Measurements from ENCODE around the gene PKNOX2. TPM values are rescaled to one million over a fixed set of nuclear protein-coding genes. Genes with fewer than 3 reads are reported as not detected.

PKNOX2 gene
- polyA plus RNA-seq, 3 donors = 11.6 to 14.9 (median 12.0) TPM

DNA sequence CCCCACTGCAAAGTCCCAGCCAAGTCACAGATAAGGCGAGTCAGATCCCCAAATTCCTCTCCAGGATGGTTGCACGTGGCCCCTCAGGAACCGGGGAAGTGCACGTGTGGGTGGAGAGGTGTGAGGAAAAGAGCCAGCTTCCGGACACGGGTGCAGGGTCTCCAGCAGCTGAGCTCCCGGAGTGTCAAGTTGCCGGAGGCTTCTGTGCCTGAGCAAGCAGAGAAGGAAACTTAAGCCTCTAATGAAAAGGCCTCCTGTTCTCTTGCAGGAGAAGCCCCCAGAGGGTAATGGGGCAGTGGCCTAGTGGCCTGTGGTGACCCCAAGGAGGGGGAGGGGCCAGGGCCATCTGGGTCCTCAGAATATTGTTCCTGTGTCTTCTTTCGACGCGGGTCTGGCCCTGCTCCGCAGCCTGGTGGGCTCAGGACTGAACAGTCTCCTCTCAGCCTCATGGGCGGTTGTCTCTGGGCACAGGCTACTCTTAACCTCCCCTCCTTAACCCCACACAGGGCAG is 183.6 kb downstream of the PKNOX2 start:
- DNase-seq (ENCODE audit: low read depth in 3 of 3, low spot score in 2 of 3) = no peak

DNA sequence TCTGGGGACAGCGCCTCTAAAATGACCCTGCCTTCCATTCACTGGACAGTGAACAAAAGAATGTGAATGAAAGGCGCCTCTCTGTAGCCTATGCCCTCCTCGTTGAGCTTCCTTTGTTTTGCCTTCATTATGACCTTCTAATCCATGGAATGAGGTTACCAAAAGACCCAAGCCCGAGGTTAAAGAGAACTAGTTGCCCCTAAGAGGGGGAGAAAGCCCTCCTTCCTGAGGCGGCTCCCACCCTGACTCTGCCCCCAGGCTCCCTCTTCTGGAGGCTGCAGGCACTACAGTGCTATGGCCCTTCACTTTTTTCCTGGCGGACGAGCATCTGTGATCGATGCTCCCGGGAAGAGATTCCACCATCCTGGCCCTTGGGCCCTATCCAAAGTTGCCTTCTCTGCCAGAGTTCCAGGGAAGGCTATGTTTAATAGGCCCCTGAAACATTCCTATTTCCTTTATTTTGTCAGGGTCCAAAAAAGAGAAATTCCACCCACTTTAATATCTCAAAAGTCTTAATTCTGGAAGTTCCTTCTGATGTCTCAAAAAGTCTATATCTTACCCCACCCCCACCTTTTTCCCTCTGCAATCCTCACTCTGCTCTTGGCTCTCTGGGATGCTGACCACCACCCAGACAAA is 184.2 kb downstream of the PKNOX2 start:
- DNase-seq (ENCODE audit: low read depth in 3 of 3, low spot score in 2 of 3) = no peak

DNA sequence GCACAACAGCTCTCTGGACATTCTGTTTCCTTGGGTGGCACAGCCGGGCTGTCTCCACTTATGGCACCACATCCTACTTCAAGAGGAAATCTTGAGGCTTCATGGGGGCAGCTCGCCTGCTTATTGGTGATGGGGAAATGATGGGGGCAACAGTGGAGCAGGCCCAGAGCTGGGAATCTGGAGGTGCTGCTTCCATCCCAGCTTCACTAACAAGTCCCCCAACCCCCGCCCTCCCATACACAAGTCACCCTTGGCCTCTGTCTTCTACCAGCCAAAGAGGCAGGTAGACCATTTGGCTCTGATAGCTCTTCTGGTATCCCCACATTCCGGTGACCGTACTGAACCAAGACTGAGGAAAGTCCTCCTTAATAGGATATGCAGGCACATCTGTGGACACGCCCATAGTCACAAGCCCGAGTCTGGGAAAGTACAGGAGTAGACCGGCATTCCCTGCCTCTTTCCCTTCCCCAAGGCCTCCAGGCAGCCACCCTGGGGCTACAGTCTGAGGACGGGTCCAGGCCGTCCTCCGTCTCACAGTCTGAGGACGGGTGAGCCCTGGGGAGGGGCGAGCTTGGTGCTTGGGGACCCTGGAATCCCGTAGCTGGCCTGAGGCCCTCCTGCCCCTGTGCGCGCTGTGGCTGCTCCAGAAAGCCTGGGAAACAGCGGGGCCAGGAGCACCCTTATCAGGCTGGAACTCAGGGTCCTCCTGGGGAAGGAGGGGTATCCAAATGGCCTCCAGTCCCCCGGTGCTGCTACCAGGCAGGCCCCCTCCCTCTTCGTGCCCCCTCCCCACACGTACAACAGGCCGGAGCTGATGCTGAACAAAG is 185.9 kb downstream of the PKNOX2 start:
- DNase-seq (ENCODE audit: low read depth in 3 of 3, low spot score in 2 of 3) = no peak

DNA sequence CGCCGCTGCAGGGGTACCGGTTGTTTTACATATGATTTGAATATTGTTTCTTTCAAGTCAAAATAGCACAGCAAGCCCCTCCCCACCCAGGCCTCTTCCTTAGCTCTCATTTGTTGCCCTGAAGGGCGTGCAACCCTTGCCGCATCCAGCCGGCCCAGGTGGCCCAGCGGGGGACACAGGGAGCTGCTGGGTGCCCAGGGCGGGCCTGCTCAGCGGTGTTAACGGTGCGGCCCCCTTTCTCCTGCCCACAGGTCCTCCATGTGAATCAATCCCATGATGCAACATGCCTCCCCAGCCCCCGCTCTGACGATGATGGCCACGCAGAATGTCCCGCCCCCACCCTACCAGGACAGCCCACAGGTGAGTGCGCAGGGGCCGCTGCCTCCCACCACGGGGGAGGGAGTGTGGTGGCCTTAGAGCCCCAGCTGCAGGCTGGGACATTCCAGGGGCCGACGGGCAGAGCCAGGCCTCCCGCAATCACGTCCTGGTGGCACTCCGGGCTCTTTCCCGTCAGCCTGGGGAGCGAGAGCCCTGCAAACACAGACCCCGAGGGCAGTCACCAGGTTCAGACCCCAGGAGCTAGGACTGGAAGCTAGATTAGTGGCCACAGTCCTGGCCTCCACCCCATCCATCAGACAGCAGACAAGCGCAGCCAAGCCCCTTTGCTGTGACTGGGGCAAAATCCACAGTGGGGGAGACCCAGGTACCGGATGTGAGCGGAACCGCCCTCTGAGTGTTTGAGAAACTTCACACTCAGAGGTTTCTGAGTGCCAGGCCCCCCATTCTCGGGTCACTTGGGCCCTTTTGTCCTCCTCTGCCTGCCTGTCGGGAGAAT is 186.7 kb downstream of the PKNOX2 start:
- no peak for DNase-seq (ENCODE audit: low read depth in 3 of 3, low spot score in 2 of 3)

DNA sequence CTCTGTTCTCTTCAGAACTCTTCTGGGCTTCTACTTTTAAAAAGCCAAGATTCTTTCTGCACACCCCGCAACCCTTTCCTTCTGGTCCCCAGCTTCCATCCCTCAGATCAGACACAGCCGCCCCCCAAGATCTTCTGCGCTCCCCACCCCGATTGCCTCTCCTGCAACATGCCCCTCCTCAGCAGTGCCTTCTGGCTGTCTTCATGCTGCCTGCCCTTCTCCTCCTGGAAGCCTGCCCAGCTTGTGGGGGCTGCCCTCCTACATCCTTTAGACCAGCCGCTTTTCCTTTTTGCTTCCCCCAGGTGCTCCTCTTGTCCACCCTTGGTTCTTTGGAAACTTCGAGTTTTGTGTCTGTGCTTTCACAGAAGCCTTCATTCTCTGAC is 187.3 kb downstream of the PKNOX2 start:
- DNase-seq (ENCODE audit: low read depth in 3 of 3, low spot score in 2 of 3) = no peak

DNA sequence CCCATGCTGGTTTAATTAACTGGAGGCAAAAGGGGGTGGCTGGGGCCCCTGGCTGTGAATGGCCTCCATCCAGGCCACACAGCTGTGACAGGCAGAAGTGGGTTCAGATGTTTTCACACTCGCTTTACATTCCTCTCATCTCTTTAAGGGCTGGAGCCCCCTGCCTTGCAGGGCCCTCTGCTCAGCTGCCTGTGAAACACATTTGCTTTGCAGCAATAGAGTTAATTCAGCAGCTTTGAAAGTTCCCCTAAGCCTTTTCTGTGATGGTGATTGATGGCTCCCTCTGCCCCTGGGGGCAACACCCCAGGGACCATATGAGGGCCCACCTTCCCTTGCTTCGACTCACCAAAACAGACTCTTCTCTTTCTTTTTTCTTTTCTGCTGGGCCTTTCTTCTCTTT is 192.2 kb downstream of the PKNOX2 start:
- DNase-seq (ENCODE audit: low read depth in 3 of 3, low spot score in 2 of 3) = no peak

DNA sequence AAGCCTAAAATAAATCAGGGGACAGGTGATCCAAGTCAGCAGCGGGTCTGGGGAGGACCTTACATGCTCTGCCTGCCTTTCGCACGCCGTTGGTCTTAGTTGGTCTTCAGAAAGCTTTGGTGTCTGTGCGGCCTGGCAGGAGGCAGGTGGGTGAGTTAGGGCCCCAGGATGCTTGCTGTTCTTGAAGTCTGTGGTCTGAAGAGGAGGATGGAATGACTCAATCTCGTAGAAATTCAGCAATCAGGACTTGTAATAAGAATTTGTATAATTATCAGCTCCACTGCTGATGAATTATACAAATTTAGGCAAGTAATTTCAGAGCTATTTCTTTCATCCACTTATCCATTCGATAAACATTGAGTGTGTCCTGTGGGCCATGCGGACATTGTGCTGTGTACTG is 193.0 kb downstream of the PKNOX2 start:
- DNase-seq (ENCODE audit: low read depth in 3 of 3, low spot score in 2 of 3) = no peak

DNA sequence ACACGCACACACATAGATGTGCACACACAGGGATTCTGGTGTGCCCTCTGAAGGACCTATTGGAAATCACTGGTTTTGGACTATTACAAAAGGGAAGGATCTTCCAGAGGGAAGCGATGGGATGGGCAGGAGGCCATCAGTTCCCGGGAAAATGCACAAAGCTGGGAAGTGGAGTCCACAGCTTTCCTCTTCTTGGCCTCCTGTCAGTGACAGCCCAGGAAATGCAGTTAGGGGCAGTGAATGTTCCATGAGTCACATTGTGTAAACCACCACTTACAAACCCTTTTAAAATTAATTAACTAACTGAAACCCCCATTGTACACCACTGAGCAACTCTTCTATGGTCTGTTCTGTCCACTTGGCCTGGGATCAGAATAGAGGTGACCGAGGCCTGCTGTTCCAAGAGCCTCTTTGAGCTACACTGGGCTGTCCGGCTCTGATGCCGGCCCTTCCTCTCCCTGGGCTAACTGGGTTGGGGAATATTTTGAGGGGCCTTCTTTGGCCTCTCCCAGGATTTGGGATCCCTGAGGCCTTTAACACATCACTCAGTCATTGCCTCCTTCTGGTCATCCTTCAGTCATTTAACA is 193.8 kb downstream of the PKNOX2 start:
- DNase-seq (ENCODE audit: low read depth in 3 of 3, low spot score in 2 of 3) = no peak

DNA sequence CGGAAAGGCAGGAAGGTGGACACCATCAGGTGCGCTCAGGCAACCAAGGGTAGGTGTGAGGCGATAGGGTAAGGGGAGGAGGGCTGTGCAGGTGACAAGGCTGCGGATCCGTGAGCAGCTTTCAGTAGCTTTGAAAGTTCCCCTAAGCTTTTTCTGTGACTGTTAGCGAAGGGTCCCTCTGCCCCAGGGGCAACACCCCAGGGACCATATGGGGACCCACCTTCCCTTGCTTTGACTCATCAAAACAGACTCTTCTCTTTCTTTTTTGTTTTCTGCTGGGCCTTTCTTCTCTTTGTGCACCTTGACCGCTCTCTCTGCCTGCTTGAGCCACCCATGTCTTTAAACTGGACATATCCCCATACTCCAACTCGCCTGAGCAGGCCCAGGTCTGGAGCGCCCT is 194.6 kb downstream of the PKNOX2 start:
- DNase-seq (ENCODE audit: low read depth in 3 of 3, low spot score in 2 of 3) = no peak

DNA sequence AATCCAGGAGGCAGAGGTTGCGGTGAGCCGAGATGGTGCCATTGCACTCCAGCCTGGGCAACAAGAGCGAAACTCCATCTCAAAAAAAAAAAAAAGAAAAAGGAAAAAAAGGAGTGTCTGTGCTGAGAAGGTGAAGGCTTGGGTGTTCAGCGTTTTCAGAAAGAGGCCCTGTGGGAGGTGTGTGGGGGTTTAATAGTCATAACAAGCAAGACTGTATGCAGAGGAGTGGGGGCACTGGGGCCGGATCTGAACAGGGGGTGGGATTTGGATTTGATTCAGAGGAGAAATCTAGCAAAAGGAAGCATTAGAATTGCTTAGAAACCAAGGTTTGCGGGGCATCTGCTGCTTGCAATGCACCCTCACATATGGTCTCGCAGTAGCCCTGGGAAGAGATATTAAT is 195.5 kb downstream of the PKNOX2 start:
- no peak for DNase-seq (ENCODE audit: low read depth in 3 of 3, low spot score in 2 of 3)

DNA sequence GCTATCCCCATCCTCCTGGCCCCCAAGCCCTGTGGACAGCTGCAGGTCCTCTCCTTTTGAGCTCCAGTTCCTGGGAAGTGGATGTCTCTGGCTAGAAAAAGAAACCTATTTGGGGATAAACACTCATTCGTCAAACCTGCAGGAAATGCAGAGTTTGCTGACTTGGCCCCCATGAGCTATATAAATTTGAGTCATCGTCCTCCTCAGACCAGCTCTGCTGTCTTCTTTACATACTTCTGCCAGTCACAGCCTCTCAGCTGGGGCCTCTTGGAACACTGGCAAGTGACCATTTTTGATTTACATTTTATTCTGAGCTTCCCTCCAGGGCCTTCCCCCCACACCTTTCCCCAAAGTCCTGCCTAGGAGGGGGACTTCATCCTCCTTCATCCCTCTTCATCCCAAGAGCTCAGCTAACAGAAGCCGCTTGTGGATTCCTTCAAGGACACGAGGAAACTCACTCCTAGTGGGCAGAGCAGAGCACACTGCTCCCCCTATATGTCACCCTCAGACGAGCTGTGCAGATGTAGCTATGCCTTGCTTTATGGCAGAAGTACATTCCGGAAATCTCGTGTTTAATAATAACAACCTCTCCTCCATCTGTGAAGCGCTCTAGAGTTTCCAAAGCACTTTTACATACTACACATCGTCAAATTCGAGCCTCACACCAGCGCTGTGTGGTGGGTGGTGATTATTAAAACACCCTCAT is 199.7 kb downstream of the PKNOX2 start:
- DNase-seq (ENCODE audit: low read depth in 3 of 3, low spot score in 2 of 3) = no peak

DNA sequence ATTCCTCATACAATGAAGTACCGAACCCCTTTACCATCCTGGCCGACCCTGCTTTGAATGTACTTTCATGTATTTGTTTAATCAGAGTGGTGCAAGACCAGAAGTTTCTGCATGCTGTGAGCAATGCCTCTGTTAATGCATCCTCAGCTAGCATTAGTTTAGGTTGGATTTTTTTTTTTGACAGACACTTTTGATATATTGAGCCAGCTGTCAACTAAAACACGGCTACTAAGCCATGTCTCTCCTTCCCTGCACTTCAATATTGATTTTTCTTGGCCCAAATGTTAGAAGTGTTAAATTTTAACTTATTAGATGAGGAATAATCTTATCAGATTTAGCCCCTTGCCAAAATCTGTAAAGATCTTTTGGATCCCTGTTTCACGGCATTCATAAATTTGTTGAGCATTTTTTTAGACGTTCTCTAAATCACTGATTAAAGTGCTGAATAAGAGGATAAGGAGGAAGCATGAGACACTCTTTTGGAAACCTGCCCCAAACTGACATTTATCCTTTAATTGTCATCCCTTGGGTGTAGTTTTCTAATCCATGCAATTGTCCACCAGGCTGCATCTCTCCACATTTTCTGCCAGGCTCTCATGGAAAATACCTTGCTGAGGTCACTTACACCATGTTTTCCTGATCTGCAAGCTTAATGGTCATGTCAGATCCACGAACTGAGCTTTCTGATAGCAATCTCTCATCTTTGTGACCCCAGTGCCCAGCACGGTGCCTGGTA is 200.8 kb downstream of the PKNOX2 start:
- no peak for DNase-seq (ENCODE audit: low read depth in 3 of 3, low spot score in 2 of 3)

DNA sequence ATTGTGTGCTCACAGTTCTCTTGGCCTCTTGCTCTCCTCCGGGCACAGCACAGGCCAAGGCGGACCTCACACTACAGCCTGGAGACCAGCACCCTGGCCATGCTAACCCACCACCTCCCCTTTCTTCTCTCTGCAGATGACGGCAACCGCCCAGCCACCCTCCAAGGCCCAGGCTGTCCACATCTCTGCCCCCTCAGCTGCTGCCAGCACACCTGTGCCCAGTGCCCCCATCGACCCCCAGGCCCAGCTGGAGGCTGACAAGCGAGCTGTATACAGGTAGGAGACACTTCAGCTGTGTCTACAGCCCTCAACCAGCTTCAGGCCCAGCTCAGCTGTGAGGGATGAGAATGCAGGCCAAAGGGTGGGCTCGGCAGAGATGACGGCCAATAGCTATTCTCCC is 203.2 kb downstream of the PKNOX2 start:
- no peak for DNase-seq (ENCODE audit: low read depth in 3 of 3, low spot score in 2 of 3)

DNA sequence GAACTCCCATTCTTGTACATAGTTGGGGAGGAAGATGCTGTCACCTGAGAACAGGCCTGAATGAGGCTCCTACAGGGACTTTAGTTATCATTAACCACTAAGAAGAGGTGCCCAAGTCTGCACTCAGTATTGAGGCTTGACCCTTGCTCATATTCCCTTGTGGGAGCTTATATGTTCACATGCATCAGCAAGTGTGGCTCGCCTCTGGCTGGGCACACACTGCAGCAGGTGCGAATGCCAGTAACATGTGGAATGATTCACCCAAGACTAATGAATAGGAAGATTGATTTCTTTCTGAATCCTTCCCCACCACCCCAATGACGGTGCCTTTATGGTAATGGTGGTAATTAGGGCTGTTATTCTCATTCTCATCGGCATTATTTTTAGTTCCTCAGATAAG is 204.2 kb downstream of the PKNOX2 start:
- no peak for DNase-seq (ENCODE audit: low read depth in 3 of 3, low spot score in 2 of 3)

DNA sequence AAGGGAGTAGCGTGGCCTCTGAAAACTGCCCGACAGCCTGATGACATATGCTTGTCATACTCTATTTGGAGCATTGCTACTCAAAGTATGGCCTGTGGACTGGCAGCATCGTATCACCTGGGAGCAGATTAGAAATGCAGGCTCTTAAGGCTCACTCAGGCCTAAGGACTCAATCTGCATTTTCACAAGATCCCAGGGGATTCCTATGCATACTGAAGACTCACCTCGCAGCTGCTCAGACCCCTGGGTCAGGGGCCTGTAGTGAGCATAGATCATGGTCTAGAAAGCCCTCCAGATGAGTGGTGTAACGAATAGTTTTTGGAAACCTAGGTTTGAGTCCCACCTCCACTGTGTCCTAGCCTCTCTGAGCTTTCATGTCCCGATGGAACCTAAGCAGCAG is 205.3 kb downstream of the PKNOX2 start:
- DNase-seq (ENCODE audit: low read depth in 3 of 3, low spot score in 2 of 3) = no peak

DNA sequence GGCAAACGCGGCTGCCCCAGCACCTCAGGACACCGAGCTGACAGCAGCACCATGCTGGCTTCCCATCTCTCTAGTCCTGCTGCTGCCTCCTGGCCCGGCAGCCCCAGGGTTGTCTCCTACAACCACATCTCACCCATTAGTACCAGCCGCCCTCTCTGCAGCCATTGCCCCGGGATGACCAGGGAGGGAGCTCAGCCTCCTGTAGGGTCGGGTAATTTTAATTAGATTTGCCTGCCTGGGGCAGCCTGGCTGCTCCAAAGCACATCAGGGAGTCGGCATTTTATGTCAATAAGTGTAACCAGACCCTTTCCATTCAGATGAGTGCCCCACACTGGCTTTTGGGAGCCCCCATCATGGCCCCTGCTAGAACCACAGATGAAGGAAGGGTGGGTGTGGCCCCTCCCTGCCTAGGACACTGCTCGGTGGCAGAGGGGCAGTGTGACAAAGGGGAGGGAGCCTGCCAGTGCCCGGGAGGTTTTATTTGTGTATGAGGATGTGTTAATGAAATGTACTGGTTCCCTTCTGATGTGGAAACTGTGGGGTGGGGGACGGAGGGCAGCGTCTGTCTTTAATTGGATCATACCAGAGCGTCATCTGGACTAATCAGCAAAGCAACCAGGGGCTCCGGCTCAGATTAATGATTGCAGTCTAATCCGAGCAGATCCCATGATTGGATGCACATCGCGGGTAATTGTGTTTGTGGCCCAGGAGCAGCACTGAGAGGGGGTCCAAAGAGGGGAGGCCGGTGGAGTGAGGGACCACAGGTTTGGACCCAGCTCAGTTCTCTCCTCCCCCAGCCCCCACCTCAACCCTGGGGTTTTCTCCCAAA is 206.2 kb downstream of the PKNOX2 start:
- DNase-seq (ENCODE audit: low read depth in 3 of 3, low spot score in 2 of 3) = no peak

DNA sequence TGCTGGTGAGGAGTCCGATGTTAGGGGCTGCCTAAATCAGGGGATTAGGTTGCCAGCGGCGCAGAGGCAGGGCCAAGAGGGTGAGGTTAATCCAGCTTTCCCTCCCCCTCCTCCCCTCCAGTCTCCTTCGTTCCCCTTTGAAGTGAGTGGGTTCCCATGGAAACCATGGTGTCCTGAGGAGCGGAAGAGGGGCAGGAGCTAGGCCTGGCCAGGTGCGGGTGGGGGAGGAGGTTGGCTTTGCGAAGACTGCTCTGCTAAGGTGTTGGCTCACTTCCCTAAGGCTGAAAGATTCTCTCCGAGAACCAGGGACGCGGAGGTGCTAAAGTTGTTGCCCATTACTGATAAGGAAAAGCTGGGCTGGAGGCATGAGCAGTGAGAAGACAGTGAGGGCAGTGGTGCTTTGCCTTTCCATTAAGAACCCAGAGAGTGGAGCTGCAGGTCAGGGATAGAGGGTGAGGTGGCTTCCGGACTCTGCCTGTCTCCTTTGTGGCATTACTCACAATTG is 206.9 kb downstream of the PKNOX2 start:
- DNase-seq (ENCODE audit: low read depth in 3 of 3, low spot score in 2 of 3) = no peak

DNA sequence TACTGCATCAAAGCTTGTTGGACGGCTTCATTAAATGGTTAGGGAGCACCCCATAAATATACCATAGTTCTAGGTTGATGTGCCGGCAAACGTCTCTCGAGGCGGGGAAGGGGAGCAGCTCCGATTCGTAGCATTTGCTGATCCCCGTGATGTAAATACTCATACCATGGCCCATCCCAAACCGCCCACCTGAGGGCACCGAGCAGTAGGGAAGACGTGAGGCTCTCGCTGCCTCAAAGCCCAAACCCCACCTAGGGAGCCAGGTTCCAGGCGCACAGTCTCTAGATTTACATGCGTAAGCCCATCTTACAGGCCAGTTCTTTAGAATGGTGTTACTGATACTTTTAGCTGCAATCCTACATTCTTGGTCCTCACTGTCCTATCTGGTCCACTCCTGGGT is 207.5 kb downstream of the PKNOX2 start:
- no peak for DNase-seq (ENCODE audit: low read depth in 3 of 3, low spot score in 2 of 3)

DNA sequence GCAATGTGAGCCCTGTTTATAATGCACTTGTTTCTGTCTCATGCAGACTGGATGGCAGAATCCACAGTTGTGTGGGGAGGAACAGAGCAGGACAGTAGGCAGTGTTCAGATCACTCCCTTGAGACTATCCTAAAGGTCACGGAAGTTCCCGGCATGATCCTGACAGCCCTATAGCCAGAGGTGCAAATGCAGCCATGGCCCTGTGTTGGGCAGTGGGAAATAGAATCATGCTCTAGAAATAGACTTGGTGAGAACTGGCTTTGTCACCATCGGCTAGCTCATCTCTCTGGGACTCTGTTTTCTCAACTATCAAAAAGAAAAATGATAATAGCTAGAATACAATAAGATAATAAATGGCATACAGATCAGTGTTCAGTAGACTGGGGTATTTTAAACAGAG is 208.4 kb downstream of the PKNOX2 start:
- no peak for DNase-seq (ENCODE audit: low read depth in 3 of 3, low spot score in 2 of 3)

Measured in right renal cortex interstitium (tissue), 3 donors.